HepG2 (cell line): ENCODE measurements around the gene LUC7L. TPM values are rescaled to one million over a fixed set of nuclear protein-coding genes. Genes with fewer than 3 reads are reported as not detected.
A peak's percentile ranks its signal among the peaks of the same experiment; 100 is the strongest.

ENCODE experiments used
- ADNP ChIP-seq: sonication (generic); formaldehyde crosslinking; IDR thresholded peaks from 2 replicates; pipeline ENCODE4 v1.4.0; 2020; ENCODE audit warnings: missing genetic modification reagents
- ATF7 ChIP-seq, 2 experiments: fragments of 450-650 bp in 1 of 2; sonication (generic) in 1 of 2; formaldehyde crosslinking in 1 of 2; IDR thresholded peaks; 2 replicates each; pipeline versions ENCODE4 v1.4.0 to v1.6.1; 2016 to 2020; ENCODE audit warnings: antibody characterized with exemption in 1 of 2, mild to moderate bottlenecking in 1 of 2, missing genetic modification reagents in 1 of 2
- BRCA1 ChIP-seq: sonication (generic); formaldehyde crosslinking; IDR thresholded peaks from 2 replicates; pipeline ENCODE4 v1.4.0; 2020; ENCODE audit warnings: missing genetic modification reagents
- HCFC1 ChIP-seq: fragments of 150-350 bp; IDR thresholded peaks from 2 replicates; pipeline ENCODE4 v1.6.1; 2014; ENCODE audit warnings: low read depth, low read length
- HDAC2 ChIP-seq: sonication (generic); formaldehyde crosslinking; IDR thresholded peaks from 2 replicates; pipeline ENCODE4 v1.4.0; 2020; ENCODE audit warnings: missing genetic modification reagents
- MATR3 ChIP-seq: sonication (generic); formaldehyde crosslinking; IDR thresholded peaks from 2 replicates; pipeline ENCODE4 v1.4.0; 2020; ENCODE audit warnings: missing genetic modification reagents
- MBNL3 ChIP-seq: fragments of 250-450 bp; sonication (Bioruptor Pico); conservative IDR thresholded peaks from 2 replicates; pipeline ENCODE4 v1.8.0; 2022; ENCODE audit warnings: mild to moderate bottlenecking, inconsistent platforms
- POLR2A ChIP-seq, 2 experiments: IDR thresholded peaks; 2 replicates each; pipeline ENCODE4 v1.6.1; 2011; ENCODE audit warnings: low read depth in 2 of 2, low read length in 2 of 2, mild to moderate bottlenecking in 1 of 2, moderate library complexity in 1 of 2; ENCODE audit not compliant: insufficient read depth in 1 of 2
- SALL2 ChIP-seq: sonication (generic); formaldehyde crosslinking; IDR thresholded peaks from 2 replicates; pipeline ENCODE4 v1.8.1; 2023; ENCODE audit warnings: mild to moderate bottlenecking, missing genetic modification reagents, inconsistent platforms
- SAP130 ChIP-seq: IDR thresholded peaks from 2 replicates; pipeline ENCODE4 v1.6.1; 2016; ENCODE audit warnings: low read depth
- SMAD1 ChIP-seq: sonication (generic); formaldehyde crosslinking; IDR thresholded peaks from 2 replicates; pipeline ENCODE4 v1.4.0; 2020; ENCODE audit warnings: missing genetic modification reagents, low read depth, mild to moderate bottlenecking, borderline replicate concordance
- SRSF4 ChIP-seq: fragments of 200-400 bp; formaldehyde crosslinking; IDR thresholded peaks from one replicate; pipeline ENCODE4 v1.6.1; 2018; ENCODE audit warnings: mild to moderate bottlenecking, low read depth, low read length, moderate library complexity; ENCODE audit not compliant: poor library complexity, severe bottlenecking
- TCF7L2 ChIP-seq: IDR thresholded peaks from 2 replicates; pipeline ENCODE4 v1.6.1; 2011; ENCODE audit warnings: mild to moderate bottlenecking, low read depth, low read length, moderate library complexity
- ZBTB39 ChIP-seq: sonication (generic); formaldehyde crosslinking; IDR thresholded peaks from 2 replicates; pipeline ENCODE4 v1.5.0; 2020; ENCODE audit warnings: missing genetic modification reagents
- ZBTB42 ChIP-seq: sonication (generic); formaldehyde crosslinking; IDR thresholded peaks from 2 replicates; pipeline ENCODE4 v1.5.0; 2020; ENCODE audit warnings: mild to moderate bottlenecking, missing genetic modification reagents
- ZNF503 ChIP-seq: sonication (generic); formaldehyde crosslinking; IDR thresholded peaks from 2 replicates; pipeline ENCODE4 v1.4.0; 2020; ENCODE audit warnings: missing genetic modification reagents
- ZNF552 ChIP-seq: sonication (generic); formaldehyde crosslinking; IDR thresholded peaks from 2 replicates; pipeline ENCODE4 v1.9.0; 2022; ENCODE audit warnings: missing genetic modification reagents, mild to moderate bottlenecking, borderline replicate concordance
- ZNF569 ChIP-seq: sonication (generic); formaldehyde crosslinking; IDR thresholded peaks from 2 replicates; pipeline ENCODE4 v1.5.0; 2020; ENCODE audit warnings: mild to moderate bottlenecking, missing genetic modification reagents, moderate library complexity, borderline replicate concordance
- ZNF780A ChIP-seq: sonication (generic); formaldehyde crosslinking; IDR thresholded peaks from 2 replicates; pipeline ENCODE4 v1.8.0; 2022; ENCODE audit warnings: mild to moderate bottlenecking, missing genetic modification reagents, moderate library complexity
- polyA plus RNA-seq, 8 experiments: library from polyadenylated mRNA; depleted of rRNA in 3 of 8; stranded (reverse) in 7 of 8; unstranded in 1 of 8; fragments of >200 nt; fragmentation: Illumina TruSeq in 4 of 8; extraction: Trizol in 4 of 8; gene quantifications; 2 replicates each; pipeline versions ENCODE4 v1.2.1 to v1.2.3, GENCODE V29; 2011 to 2016; ENCODE audit warnings: low read depth in 4 of 8, missing spikeins in 1 of 8, mixed read lengths in 1 of 8; ENCODE audit not compliant: insufficient read depth in 1 of 8
- total RNA-seq, 5 experiments: library from RNA; depleted of rRNA; stranded (reverse); fragments of >200 nt; fragmentation: Illumina TruSeq; extraction: Trizol; gene quantifications; 2 replicates each; pipeline ENCODE4 v1.2.3, GENCODE V29; 2016; ENCODE audit warnings: low read depth in 1 of 5
- TF ChIP-seq, protein P1 (sequence below): IDR thresholded peaks from 2 replicates; pipeline ENCODE4 v1.6.1; 2018; ENCODE audit warnings: missing genetic modification reagents, mild to moderate bottlenecking, missing compliant biosample characterization
- TF ChIP-seq, protein P2 (sequence below): sonication (generic); formaldehyde crosslinking; IDR thresholded peaks from 2 replicates; pipeline ENCODE4 v1.4.0; 2020; ENCODE audit warnings: missing genetic modification reagents

Gene LUC7L
- total and polyA plus RNA-seq, 2 of the 13 experiments (the other 11 are each of a cell fraction or from before 2014, with no cell fraction given) = 48.7 to 56.9 TPM

DNA sequence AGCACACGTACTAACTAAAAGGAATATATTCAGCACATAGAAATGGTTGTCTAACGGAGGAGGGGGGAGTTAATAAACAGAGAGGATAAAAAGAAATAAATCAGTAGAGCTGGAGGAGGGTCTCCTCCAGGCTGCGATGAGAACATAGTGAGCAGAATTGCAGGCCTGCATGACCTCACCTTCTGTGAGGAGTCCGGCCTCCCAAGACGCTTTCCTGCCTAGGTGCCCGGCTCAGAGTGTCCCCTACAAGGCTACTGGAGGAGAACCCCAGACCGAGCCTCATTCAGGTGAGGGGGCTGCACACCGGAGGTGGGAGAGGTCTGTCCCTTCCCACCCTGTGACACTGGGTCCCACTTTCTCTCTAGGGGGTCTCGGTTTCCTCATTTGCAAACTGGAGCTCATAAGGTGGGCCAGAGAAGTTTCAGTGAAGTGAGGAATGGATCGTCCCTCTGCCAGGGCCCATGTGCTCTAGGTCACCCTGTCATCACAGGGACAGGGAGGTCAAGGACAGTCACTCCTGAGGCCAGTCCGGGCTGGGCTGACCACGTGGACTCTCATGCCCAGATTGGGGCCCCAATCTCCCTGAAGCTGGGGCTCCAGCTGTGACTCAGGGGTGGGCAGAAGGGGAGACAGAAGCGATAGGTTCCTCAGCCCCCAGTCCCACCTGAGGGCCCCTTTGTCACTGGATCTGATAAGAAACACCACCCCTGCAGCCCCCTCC is 66.8 kb downstream of the LUC7L start (continued):
- no peak for TF ChIP-seq SRSF4
- no peak for TF ChIP-seq MBNL3
- TF ChIP-seq BRCA1 (CRISPR knock-in tag) = no peak
- TF ChIP-seq SMAD1 (CRISPR knock-in tag) = no peak
- TF ChIP-seq ZBTB39 (CRISPR knock-in tag) = no peak
- TF ChIP-seq POLR2A (IDR thresholded peaks at IDR 0.05; ENCODE audit: insufficient read depth in 1 of 2, low read depth in 2 of 2, low read length in 2 of 2) = no peak
- no peak for TF ChIP-seq ZNF503 (CRISPR knock-in tag)
- TF ChIP-seq TCF7L2 = no peak
- TF ChIP-seq ZNF780A (CRISPR knock-in tag) = no peak
- TF ChIP-seq ZNF552 (CRISPR knock-in tag) = no peak
- TF ChIP-seq SAP130 (CRISPR knock-in tag) = peak; percentile 83
- no peak for TF ChIP-seq ADNP (CRISPR knock-in tag)
- TF ChIP-seq, protein P1, sequence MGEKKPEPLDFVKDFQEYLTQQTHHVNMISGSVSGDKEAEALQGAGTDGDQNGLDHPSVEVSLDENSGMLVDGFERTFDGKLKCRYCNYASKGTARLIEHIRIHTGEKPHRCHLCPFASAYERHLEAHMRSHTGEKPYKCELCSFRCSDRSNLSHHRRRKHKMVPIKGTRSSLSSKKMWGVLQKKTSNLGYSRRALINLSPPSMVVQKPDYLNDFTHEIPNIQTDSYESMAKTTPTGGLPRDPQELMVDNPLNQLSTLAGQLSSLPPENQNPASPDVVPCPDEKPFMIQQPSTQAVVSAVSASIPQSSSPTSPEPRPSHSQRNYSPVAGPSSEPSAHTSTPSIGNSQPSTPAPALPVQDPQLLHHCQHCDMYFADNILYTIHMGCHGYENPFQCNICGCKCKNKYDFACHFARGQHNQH (CRISPR knock-in tag) = no peak
- TF ChIP-seq ZBTB42 = no peak
- TF ChIP-seq MATR3 (CRISPR knock-in tag) = no peak
- no peak for TF ChIP-seq HCFC1
- TF ChIP-seq HDAC2 (CRISPR knock-in tag) = 0 out of 2 replicates have a peak, but pooled peaks have one; percentile 25
- TF ChIP-seq SALL2 (CRISPR knock-in tag) = no peak
- no peak; the same call in 1 of the 2 replicates for TF ChIP-seq ATF7 (IDR thresholded peaks at IDR 0.05)
- no peak for TF ChIP-seq ATF7 (CRISPR knock-in tag; IDR thresholded peaks at IDR 0.05)
- TF ChIP-seq, protein P2, sequence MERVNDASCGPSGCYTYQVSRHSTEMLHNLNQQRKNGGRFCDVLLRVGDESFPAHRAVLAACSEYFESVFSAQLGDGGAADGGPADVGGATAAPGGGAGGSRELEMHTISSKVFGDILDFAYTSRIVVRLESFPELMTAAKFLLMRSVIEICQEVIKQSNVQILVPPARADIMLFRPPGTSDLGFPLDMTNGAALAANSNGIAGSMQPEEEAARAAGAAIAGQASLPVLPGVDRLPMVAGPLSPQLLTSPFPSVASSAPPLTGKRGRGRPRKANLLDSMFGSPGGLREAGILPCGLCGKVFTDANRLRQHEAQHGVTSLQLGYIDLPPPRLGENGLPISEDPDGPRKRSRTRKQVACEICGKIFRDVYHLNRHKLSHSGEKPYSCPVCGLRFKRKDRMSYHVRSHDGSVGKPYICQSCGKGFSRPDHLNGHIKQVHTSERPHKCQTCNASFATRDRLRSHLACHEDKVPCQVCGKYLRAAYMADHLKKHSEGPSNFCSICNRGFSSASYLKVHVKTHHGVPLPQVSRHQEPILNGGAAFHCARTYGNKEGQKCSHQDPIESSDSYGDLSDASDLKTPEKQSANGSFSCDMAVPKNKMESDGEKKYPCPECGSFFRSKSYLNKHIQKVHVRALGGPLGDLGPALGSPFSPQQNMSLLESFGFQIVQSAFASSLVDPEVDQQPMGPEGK (CRISPR knock-in tag) = peak; percentile 58; the same call in 1 of the 2 replicates
- TF ChIP-seq ZNF569 (CRISPR knock-in tag) = no peak
